Ectodermal cell (in vitro differentiated cells): ENCODE data around the gene MGST1.

Experiments
- H3K27ac ChIP-seq: 2 replicates; pipeline ENCODE4 v1.7.0; 2013; ENCODE audit warnings: mild to moderate bottlenecking, low read depth, low read length; ENCODE audit not compliant: insufficient read depth, poor library complexity, severe bottlenecking
- H3K27me3 ChIP-seq: 2 replicates; pipeline ENCODE4 v1.7.0; 2013; ENCODE audit warnings: mild to moderate bottlenecking, low read length; ENCODE audit not compliant: insufficient read depth, control insufficient read depth, poor library complexity, severe bottlenecking
- H3K36me3 ChIP-seq: one replicate; pipeline ENCODE4 v1.7.0; 2013; ENCODE audit warnings: low read length; ENCODE audit not compliant: control insufficient read depth, insufficient read depth
- H3K4me1 ChIP-seq: one replicate; pipeline ENCODE4 v1.7.0; 2013; ENCODE audit warnings: low read length; ENCODE audit not compliant: control insufficient read depth, insufficient read depth
- H3K4me3 ChIP-seq: 2 replicates; pipeline ENCODE4 v1.7.0; 2013; ENCODE audit warnings: low read depth, low read length, control low read depth; ENCODE audit not compliant: insufficient read depth
- H3K9me3 ChIP-seq: 2 replicates; pipeline ENCODE4 v1.7.0; 2013; ENCODE audit warnings: mild to moderate bottlenecking, low read length, moderate library complexity; ENCODE audit not compliant: control insufficient read depth
- WGBS, 2 experiments: methylation state at CpG; one replicate each; pipeline ENCODE4 v1.1.7; 2013; ENCODE audit warnings: missing lambda C conversion rate in 2 of 2; 5-methylcytosine and 5-hydroxymethylcytosine counted together

MGST1 gene

GRCh38 chr12:16348435-16349130 lies 1.1 kb downstream of the MGST1 start:
- no peaks in the 10 kb centered on the region for H3K36me3 ChIP-seq
- no peaks in the 10 kb centered on the region for H3K27me3 ChIP-seq
- H3K4me3 ChIP-seq = peak overlapping the region; percentile 44
- no peaks in the 10 kb centered on the region for H3K9me3 ChIP-seq
- no peak overlapping the region for H3K27ac ChIP-seq
- H3K4me1 ChIP-seq = peaks cover 7% of the 10 kb centered on the region
- WGBS, 2 experiments = 9 to 15% methylated on average over 10 of the region's 10 CpGs

- Histone ChIP-seq H3K27ac (no peak overlapping the region), H3K36me3 (no peaks in the 10 kb centered on the region), H3K27me3 (no peaks in the 10 kb centered on the region), H3K4me1 (peaks cover 7% of the 10 kb centered on the region), H3K9me3 (no peaks in the 10 kb centered on the region), H3K4me3 (peak overlapping the region; percentile 44)
- 15 to 21% methylated on average over 3 of the region's 3 CpGs for WGBS, 2 experiments
Observed at GRCh38 chr12:16349131-16349460, 1.7 kb downstream of the MGST1 start.

GRCh38 chr12:16350682-16351081 lies 3.2 kb downstream of the MGST1 start:
- peak overlapping the region; percentile 33 for H3K27ac ChIP-seq

GRCh38 chr12:16352481-16352880 lies 5.0 kb downstream of the MGST1 start:
- H3K27me3 ChIP-seq = no peaks in the 10 kb centered on the region
- H3K4me3 ChIP-seq = no peak overlapping the region
- no peaks in the 10 kb centered on the region for H3K9me3 ChIP-seq
- WGBS, 2 experiments = 86% methylated on average over 1 of the region's 1 CpG; no CpG with 5 or more reads in 1 of the 2 experiments
- no peak overlapping the region for H3K27ac ChIP-seq
- peaks cover 10% of the 10 kb centered on the region for H3K36me3 ChIP-seq
- H3K4me1 ChIP-seq = peaks cover 7% of the 10 kb centered on the region

More at GRCh38 chr12:16350682-16351081, 3.2 kb downstream of the MGST1 start:
- Histone ChIP-seq H3K4me1 (peaks cover 7% of the 10 kb centered on the region), H3K9me3 (no peaks in the 10 kb centered on the region), H3K36me3 (peaks cover 4% of the 10 kb centered on the region), H3K27me3 (no peaks in the 10 kb centered on the region), H3K4me3 (no peak overlapping the region)
- WGBS, 2 experiments = 60 to 76% methylated on average over 1 of the region's 1 CpG

- WGBS, 2 experiments = 69 to 73% methylated on average over 4 of the region's 4 CpGs
- H3K27ac ChIP-seq = no peak overlapping the region
- no peaks in the 10 kb centered on the region for H3K9me3 ChIP-seq
- H3K36me3 ChIP-seq = peaks cover 23% of the 10 kb centered on the region
- H3K27me3 ChIP-seq = no peaks in the 10 kb centered on the region
- H3K4me1 ChIP-seq = peaks cover 3% of the 10 kb centered on the region
- no peak overlapping the region for H3K4me3 ChIP-seq
Observed at GRCh38 chr12:16358878-16359277, 11.4 kb downstream of the MGST1 start.

- H3K4me3 ChIP-seq = no peak overlapping the region
- peaks cover 3% of the 10 kb centered on the region for H3K4me1 ChIP-seq
- 65 to 74% methylated on average over 18 to 20 of the region's 20 CpGs for WGBS, 2 experiments
- H3K27me3 ChIP-seq = no peaks in the 10 kb centered on the region
- H3K27ac ChIP-seq = no peak overlapping the region
- no peaks in the 10 kb centered on the region for H3K9me3 ChIP-seq
- H3K36me3 ChIP-seq = peaks cover 26% of the 10 kb centered on the region
Observed at GRCh38 chr12:16359512-16360491, 12.4 kb downstream of the MGST1 start.

GRCh38 chr12:16361142-16361783 lies 13.8 kb downstream of the MGST1 start:
- H3K36me3 ChIP-seq = peaks cover 18% of the 10 kb centered on the region
- H3K9me3 ChIP-seq = no peaks in the 10 kb centered on the region
- WGBS, 2 experiments = 94 to 95% methylated on average over 7 of the region's 7 CpGs
- H3K27me3 ChIP-seq = no peaks in the 10 kb centered on the region
- no peak overlapping the region for H3K27ac ChIP-seq
- H3K4me1 ChIP-seq = peaks cover 3% of the 10 kb centered on the region
- no peak overlapping the region for H3K4me3 ChIP-seq

GRCh38 chr12:16362550-16362949 lies 15.1 kb downstream of the MGST1 start:
- H3K36me3 ChIP-seq = peaks cover 15% of the 10 kb centered on the region
- H3K27ac ChIP-seq = no peak overlapping the region
- H3K9me3 ChIP-seq = no peaks in the 10 kb centered on the region
- H3K4me1 ChIP-seq = peaks cover 3% of the 10 kb centered on the region
- H3K27me3 ChIP-seq = no peaks in the 10 kb centered on the region
- H3K4me3 ChIP-seq = no peak overlapping the region

- Histone ChIP-seq H3K9me3 (no peaks in the 10 kb centered on the region), H3K36me3 (peaks cover under 1% of the 10 kb centered on the region), H3K4me1 (no peaks in the 10 kb centered on the region), H3K4me3 (no peak overlapping the region), H3K27me3 (no peaks in the 10 kb centered on the region), H3K27ac (no peak overlapping the region)
- 91 to 98% methylated on average over 2 of the region's 2 CpGs for WGBS, 2 experiments
Observed at GRCh38 chr12:16369156-16369555, 21.7 kb downstream of the MGST1 start.

- Histone ChIP-seq H3K27me3 (no peaks in the 10 kb centered on the region), H3K36me3 (no peaks in the 10 kb centered on the region), H3K4me1 (no peaks in the 10 kb centered on the region), H3K4me3 (no peak overlapping the region), H3K9me3 (no peaks in the 10 kb centered on the region), H3K27ac (no peak overlapping the region)
- 88 to 100% methylated on average over 1 of the region's 1 CpG for WGBS, 2 experiments
Observed at GRCh38 chr12:16370096-16370495, 22.7 kb downstream of the MGST1 start.
